Measurements from ENCODE around the gene TMEM219.
"Not testable (repeated sequence)": the region's sequence is repeated elsewhere in the genome, so short reads cannot be mapped to it uniquely, and the experiment has no call there.

TMEM219 gene

DNA sequence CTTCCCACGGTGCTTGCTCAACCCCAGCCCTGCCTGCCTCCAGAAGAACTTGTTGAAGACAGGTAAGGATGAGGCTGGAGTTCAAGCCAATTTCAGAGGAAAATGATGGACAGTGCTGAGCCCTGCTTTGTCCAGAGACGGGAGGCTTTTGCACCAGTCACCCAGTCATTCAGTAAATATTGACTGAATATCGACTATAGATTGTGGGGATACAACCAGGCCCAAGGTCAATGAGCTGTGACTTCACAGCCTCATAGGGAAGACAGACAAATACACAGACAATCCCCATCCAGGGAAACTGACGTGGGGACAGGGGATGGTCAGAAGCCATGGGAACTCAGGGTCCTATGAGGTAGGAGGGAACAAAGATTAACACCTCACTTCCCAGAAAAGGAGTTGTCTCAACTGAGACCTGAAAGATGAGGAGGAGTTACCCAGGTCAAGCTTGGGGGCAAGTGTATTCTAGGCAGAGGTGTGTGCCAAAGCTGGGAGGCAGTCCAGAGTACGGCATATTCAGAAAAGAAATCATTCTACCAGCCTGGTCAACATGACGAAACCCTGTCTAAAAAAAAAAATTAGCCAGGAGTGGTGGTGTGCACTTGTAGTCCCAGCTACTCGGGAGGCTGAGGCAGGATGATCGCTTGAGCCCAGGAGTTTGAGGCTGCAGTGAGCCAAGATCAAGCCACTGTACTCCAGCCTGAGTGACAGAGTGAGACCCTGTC is 54.8 kb downstream of the TMEM219 start:
- no peak for DNase-seq (ENCODE audit: low read depth)
- TF ChIP-seq, protein P1, sequence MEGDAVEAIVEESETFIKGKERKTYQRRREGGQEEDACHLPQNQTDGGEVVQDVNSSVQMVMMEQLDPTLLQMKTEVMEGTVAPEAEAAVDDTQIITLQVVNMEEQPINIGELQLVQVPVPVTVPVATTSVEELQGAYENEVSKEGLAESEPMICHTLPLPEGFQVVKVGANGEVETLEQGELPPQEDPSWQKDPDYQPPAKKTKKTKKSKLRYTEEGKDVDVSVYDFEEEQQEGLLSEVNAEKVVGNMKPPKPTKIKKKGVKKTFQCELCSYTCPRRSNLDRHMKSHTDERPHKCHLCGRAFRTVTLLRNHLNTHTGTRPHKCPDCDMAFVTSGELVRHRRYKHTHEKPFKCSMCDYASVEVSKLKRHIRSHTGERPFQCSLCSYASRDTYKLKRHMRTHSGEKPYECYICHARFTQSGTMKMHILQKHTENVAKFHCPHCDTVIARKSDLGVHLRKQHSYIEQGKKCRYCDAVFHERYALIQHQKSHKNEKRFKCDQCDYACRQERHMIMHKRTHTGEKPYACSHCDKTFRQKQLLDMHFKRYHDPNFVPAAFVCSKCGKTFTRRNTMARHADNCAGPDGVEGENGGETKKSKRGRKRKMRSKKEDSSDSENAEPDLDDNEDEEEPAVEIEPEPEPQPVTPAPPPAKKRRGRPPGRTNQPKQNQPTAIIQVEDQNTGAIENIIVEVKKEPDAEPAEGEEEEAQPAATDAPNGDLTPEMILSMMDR (IDR thresholded peaks at IDR 0.05; ENCODE audit: control insufficient read depth, extremely low read depth, insufficient read depth), result no peak
- no peak overlapping the region for H3K4me3 ChIP-seq (ENCODE audit: low read depth, low read length)

DNA sequence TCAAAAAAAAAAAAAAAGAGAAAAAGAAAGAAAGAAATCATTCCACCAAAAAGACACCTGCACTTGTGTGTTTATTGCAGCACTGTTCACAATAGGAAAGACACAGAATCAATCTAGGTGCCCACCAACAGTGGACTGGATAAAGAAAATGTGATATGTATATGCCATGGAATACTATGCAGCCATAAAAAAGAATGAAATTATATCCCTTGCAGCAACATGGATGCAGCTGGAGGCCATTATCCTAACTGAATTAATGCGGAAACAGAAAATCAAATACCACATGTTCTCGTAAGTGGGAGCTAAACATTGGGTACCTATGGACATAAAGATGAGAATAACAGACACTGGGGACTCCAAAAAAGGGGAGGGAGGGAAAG is 55.4 kb downstream of the TMEM219 start:
- DNase-seq (ENCODE audit: low read depth), result no peak
- TF ChIP-seq, protein P1 (IDR thresholded peaks at IDR 0.05; ENCODE audit: control insufficient read depth, extremely low read depth, insufficient read depth), result no peak
- H3K4me3 ChIP-seq (ENCODE audit: low read depth, low read length), result no peak overlapping the region

- not testable (repeated sequence) for H3K4me3 ChIP-seq (ENCODE audit: low read depth, low read length); DNase-seq (ENCODE audit: low read depth)
These were observed 56.1 kb downstream of the TMEM219 start for GRCh38 chr16:30017937-30018336.

GRCh38 chr16:30018731-30019158 is 56.9 kb downstream of the TMEM219 start:
- H3K4me3 ChIP-seq (ENCODE audit: low read depth, low read length), result no peak overlapping the region
- TF ChIP-seq, protein P1 (IDR thresholded peaks at IDR 0.05; ENCODE audit: control insufficient read depth, extremely low read depth, insufficient read depth), result no peak
- no peak for DNase-seq (ENCODE audit: low read depth)

Data from LNCaP clone FGC (cell line).